NB4 (cell line): ENCODE data around the gene GTF2F2.

Experiments used
- CTCF ChIP-seq: IDR thresholded peaks from one replicate; pipeline ENCODE4 v1.5.1; 2012; ENCODE audit warnings: low read depth, low read length
- POLR2A ChIP-seq: IDR thresholded peaks from 2 replicates; pipeline ENCODE4 v1.6.1; 2011; ENCODE audit warnings: mild to moderate bottlenecking; ENCODE audit not compliant: insufficient read length; ENCODE audit errors: extremely low read depth

DNA sequence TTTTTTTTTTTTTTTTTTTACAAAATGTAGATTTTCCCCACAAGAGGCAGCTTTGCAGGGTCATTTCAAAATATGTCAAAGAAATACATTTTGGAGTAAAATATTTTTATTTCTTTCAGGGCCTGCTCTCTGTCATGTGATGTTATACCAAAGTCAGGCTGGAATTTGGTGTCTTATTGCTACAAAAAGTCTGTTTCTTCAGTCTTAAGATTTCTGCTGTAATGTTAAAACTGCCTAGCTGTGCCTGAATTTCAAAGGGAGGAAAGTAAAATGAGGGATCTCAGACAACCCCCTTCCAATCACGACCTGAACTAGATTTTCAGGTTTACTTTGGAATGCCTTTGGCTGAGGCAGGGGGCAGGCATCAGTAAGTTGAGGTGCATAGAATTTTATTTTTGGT, 12.8 kb upstream of the GTF2F2 start:
- TF ChIP-seq POLR2A: no peak
- no peak for TF ChIP-seq CTCF
